ENCODE measurements around the gene GALNT9. TPM values are rescaled to one million over a fixed set of nuclear protein-coding genes. Genes with fewer than 3 reads are reported as not detected.

The GALNT9 gene
- total and polyA plus RNA-seq, 2 donors (not counting 1 experiment from before 2014, with no cell fraction given): 0.10 to 2.8 TPM

DNA sequence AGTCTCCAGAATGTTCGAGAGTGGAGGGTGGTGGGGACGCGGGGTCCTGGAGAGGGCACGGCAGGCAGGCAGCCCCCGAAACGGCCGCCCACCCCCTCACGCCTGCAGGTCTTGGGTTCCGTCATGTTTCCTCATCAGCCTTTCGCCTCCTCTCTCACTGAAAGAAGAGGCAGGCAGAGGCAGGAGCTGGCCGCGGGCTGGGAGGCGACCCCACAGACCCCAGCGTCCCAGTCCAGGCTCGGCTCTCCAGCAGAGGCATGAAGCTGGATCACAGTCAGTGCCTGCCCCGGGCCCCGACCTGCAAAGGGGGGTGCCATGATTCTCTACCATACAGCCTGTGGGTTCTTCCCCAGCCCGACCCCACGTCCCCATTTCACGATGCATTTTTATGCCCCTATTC lies 13.4 kb downstream of the GALNT9 start:
- no peaks in the 10 kb centered on the region for H3K9me3 ChIP-seq (ENCODE audit: control insufficient read depth, insufficient read depth, low read depth, low read length)
- no peak overlapping the region for H3K4me2 ChIP-seq (ENCODE audit: extremely low read depth, insufficient read depth, low read length)
- no peak for TF ChIP-seq EZH2 (IDR thresholded peaks at IDR 0.05; ENCODE audit: low read length, missing control alignments)
- TF ChIP-seq, protein P1, sequence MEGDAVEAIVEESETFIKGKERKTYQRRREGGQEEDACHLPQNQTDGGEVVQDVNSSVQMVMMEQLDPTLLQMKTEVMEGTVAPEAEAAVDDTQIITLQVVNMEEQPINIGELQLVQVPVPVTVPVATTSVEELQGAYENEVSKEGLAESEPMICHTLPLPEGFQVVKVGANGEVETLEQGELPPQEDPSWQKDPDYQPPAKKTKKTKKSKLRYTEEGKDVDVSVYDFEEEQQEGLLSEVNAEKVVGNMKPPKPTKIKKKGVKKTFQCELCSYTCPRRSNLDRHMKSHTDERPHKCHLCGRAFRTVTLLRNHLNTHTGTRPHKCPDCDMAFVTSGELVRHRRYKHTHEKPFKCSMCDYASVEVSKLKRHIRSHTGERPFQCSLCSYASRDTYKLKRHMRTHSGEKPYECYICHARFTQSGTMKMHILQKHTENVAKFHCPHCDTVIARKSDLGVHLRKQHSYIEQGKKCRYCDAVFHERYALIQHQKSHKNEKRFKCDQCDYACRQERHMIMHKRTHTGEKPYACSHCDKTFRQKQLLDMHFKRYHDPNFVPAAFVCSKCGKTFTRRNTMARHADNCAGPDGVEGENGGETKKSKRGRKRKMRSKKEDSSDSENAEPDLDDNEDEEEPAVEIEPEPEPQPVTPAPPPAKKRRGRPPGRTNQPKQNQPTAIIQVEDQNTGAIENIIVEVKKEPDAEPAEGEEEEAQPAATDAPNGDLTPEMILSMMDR (conservative IDR thresholded peaks at IDR 0.05 in 1 of 2, IDR thresholded peaks at IDR 0.05 in 1 of 2; ENCODE audit: low read depth in 1 of 2, low read length in 2 of 2): no peak
- H4K20me1 ChIP-seq (ENCODE audit: control insufficient read depth, extremely low read depth, insufficient read depth, low read length): no peaks in the 10 kb centered on the region
- DNase-seq (ENCODE audit: low read depth in 2 of 2): no peak
- no peak overlapping the region for H3K27ac ChIP-seq (ENCODE audit: insufficient read depth, low read length)
- no peaks in the 10 kb centered on the region for H3K27me3 ChIP-seq (ENCODE audit: control insufficient read depth, insufficient read depth, low read length)
- no peak overlapping the region for H2AFZ ChIP-seq (ENCODE audit: low read length)
- no peak overlapping the region for H3K9ac ChIP-seq (ENCODE audit: insufficient read depth, low read length)
- H3K79me2 ChIP-seq (ENCODE audit: control insufficient read depth, insufficient read depth, low read length): no peaks in the 10 kb centered on the region
- H3K4me3 ChIP-seq (replicated peaks in 1 of 4; ENCODE audit: control extremely low read depth in 1 of 4, insufficient read depth in 1 of 4, low read depth in 3 of 4, low read length in 4 of 4): no peak overlapping the region
- H3K36me3 ChIP-seq (ENCODE audit: control insufficient read depth, insufficient read depth, low read length): no peaks in the 10 kb centered on the region
- no peaks in the 10 kb centered on the region for H3K4me1 ChIP-seq (ENCODE audit: control insufficient read depth, extremely low read depth, insufficient read depth, low read length)

DNA sequence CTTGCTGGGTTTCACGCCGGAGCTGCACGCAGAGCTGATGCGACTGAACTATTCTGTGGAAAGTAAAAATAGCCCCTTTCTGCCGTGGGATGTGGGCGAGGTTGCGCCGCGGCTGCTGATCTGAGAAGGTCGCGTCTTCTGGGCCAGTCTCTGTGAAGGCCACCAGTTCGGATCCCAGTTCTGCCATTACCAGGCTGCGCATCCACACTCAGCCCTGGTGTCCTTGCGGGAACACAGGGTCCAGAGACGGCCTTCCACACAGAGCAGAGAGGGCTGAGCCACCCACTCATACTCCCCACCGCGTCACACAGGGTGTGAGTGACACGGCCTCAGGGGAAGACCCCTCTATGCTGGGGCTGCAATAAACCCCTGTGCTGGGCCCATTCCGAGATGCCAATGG lies 13.9 kb downstream of the GALNT9 start:
- no peak overlapping the region for H3K27ac ChIP-seq (ENCODE audit: insufficient read depth, low read length)
- H3K79me2 ChIP-seq (ENCODE audit: control insufficient read depth, insufficient read depth, low read length): no peaks in the 10 kb centered on the region
- no peak for DNase-seq (ENCODE audit: low read depth in 2 of 2)
- no peaks in the 10 kb centered on the region for H3K9me3 ChIP-seq (ENCODE audit: control insufficient read depth, insufficient read depth, low read depth, low read length)
- no peaks in the 10 kb centered on the region for H3K27me3 ChIP-seq (ENCODE audit: control insufficient read depth, insufficient read depth, low read length)
- no peak overlapping the region for H2AFZ ChIP-seq (ENCODE audit: low read length)
- no peak overlapping the region for H3K4me2 ChIP-seq (ENCODE audit: extremely low read depth, insufficient read depth, low read length)
- no peaks in the 10 kb centered on the region for H3K36me3 ChIP-seq (ENCODE audit: control insufficient read depth, insufficient read depth, low read length)
- H3K4me1 ChIP-seq (ENCODE audit: control insufficient read depth, extremely low read depth, insufficient read depth, low read length): no peaks in the 10 kb centered on the region
- no peaks in the 10 kb centered on the region for H4K20me1 ChIP-seq (ENCODE audit: control insufficient read depth, extremely low read depth, insufficient read depth, low read length)
- H3K9ac ChIP-seq (ENCODE audit: insufficient read depth, low read length): no peak overlapping the region
- no peak overlapping the region for H3K4me3 ChIP-seq (replicated peaks in 1 of 4; ENCODE audit: control extremely low read depth in 1 of 4, insufficient read depth in 1 of 4, low read depth in 3 of 4, low read length in 4 of 4)
- TF ChIP-seq, protein P1 (conservative IDR thresholded peaks at IDR 0.05 in 1 of 2, IDR thresholded peaks at IDR 0.05 in 1 of 2; ENCODE audit: low read depth in 1 of 2, low read length in 2 of 2): no peak
- TF ChIP-seq EZH2 (IDR thresholded peaks at IDR 0.05; ENCODE audit: low read length, missing control alignments): no peak

DNA sequence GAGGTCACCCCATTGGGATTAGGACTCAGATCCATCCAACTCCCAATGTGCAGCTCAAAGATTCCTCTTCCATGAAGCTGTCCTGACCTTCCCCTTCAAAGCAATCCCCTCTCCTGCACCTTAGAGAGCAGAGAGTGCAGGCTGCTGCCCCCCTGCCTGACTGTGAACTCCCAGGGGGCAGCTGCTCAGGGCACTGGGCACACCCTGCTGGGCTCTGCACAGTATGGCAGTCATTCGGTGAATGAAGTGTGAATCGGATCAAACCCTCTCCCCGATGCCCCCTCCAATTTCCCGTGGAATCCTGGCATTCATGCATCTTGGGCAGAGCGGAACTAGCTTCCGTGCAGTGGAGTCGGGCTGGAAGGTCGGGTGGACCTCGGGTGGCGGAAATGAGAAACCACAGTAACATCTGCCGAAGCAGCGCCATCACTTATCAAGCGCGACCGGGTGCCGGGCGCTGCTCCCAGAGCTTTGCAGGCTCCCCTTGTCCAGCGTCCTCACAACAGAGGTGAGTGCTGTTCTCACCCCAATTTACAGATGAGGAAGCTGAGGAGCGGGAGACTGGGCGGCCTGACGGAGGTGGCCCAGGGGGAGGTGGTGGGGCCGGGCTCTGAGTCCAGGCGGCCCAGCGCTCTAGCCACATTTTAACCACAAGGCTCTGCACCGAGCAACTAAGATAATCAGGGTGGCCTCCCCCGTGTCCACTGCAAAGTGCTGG lies 14.7 kb downstream of the GALNT9 start:
- DNase-seq (ENCODE audit: low read depth in 2 of 2): no peak
- Histone ChIP-seq H3K9me3 (ENCODE audit: control insufficient read depth, insufficient read depth, low read depth, low read length) (no peaks in the 10 kb centered on the region), H3K4me1 (ENCODE audit: control insufficient read depth, extremely low read depth, insufficient read depth, low read length) (no peaks in the 10 kb centered on the region), H3K27me3 (ENCODE audit: control insufficient read depth, insufficient read depth, low read length) (no peaks in the 10 kb centered on the region), H2AFZ (ENCODE audit: low read length) (no peak overlapping the region), H3K79me2 (ENCODE audit: control insufficient read depth, insufficient read depth, low read length) (no peaks in the 10 kb centered on the region), H3K9ac (ENCODE audit: insufficient read depth, low read length) (no peak overlapping the region), H4K20me1 (ENCODE audit: control insufficient read depth, extremely low read depth, insufficient read depth, low read length) (no peaks in the 10 kb centered on the region), H3K36me3 (ENCODE audit: control insufficient read depth, insufficient read depth, low read length) (no peaks in the 10 kb centered on the region), H3K4me3 (replicated peaks in 1 of 4; ENCODE audit: control extremely low read depth in 1 of 4, insufficient read depth in 1 of 4, low read depth in 3 of 4, low read length in 4 of 4) (no peak overlapping the region), H3K4me2 (ENCODE audit: extremely low read depth, insufficient read depth, low read length) (no peak overlapping the region), H3K27ac (ENCODE audit: insufficient read depth, low read length) (no peak overlapping the region)
- TF ChIP-seq, protein P1 (conservative IDR thresholded peaks at IDR 0.05 in 1 of 2, IDR thresholded peaks at IDR 0.05 in 1 of 2; ENCODE audit: low read depth in 1 of 2, low read length in 2 of 2): no peak
- no peak for TF ChIP-seq EZH2 (IDR thresholded peaks at IDR 0.05; ENCODE audit: low read length, missing control alignments)
